ENCODE measurements around the gene RHPN2.
"Not testable (repeated sequence)": the region's sequence is repeated elsewhere in the genome, so short reads cannot be mapped to it uniquely, and the experiment has no call there.

RHPN2 gene

DNA sequence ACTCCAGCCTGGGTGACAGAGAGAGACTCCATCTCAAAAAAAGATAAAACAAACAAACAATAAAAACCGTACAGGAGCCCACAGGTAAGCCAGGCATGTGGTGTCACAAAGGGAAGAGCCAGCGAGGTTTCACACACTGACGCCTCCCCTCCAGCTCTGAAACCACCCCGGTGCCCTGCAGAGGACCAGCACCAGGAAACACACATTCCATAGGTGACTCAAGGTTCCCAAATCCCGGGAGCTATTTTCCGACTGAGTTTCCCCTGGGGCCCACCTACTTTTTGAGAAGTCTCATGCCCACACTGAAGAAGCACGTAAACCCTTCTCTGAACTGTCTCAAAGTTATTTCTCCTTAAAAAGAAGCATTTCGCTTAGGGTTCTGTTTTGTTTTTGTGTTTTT is 40.3 kb downstream of the RHPN2 start:
- TF ChIP-seq, protein P1, sequence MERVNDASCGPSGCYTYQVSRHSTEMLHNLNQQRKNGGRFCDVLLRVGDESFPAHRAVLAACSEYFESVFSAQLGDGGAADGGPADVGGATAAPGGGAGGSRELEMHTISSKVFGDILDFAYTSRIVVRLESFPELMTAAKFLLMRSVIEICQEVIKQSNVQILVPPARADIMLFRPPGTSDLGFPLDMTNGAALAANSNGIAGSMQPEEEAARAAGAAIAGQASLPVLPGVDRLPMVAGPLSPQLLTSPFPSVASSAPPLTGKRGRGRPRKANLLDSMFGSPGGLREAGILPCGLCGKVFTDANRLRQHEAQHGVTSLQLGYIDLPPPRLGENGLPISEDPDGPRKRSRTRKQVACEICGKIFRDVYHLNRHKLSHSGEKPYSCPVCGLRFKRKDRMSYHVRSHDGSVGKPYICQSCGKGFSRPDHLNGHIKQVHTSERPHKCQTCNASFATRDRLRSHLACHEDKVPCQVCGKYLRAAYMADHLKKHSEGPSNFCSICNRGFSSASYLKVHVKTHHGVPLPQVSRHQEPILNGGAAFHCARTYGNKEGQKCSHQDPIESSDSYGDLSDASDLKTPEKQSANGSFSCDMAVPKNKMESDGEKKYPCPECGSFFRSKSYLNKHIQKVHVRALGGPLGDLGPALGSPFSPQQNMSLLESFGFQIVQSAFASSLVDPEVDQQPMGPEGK (CRISPR knock-in tag; IDR thresholded peaks at IDR 0.05; ENCODE audit: borderline replicate concordance), result no peak
- TF ChIP-seq, protein P2, sequence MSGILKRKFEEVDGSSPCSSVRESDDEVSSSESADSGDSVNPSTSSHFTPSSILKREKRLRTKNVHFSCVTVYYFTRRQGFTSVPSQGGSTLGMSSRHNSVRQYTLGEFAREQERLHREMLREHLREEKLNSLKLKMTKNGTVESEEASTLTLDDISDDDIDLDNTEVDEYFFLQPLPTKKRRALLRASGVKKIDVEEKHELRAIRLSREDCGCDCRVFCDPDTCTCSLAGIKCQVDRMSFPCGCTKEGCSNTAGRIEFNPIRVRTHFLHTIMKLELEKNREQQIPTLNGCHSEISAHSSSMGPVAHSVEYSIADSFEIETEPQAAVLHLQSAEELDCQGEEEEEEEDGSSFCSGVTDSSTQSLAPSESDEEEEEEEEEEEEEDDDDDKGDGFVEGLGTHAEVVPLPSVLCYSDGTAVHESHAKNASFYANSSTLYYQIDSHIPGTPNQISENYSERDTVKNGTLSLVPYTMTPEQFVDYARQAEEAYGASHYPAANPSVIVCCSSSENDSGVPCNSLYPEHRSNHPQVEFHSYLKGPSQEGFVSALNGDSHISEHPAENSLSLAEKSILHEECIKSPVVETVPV (CRISPR knock-in tag; IDR thresholded peaks at IDR 0.05), result no peak
- no peak for TF ChIP-seq ISL1 (CRISPR knock-in tag; IDR thresholded peaks at IDR 0.05)
- no peak for TF ChIP-seq ZFP30 (CRISPR knock-in tag; IDR thresholded peaks at IDR 0.05)
- no peak for TF ChIP-seq PPARA (CRISPR knock-in tag; IDR thresholded peaks at IDR 0.05; ENCODE audit: borderline replicate concordance)
- TF ChIP-seq OSR1 (CRISPR knock-in tag; IDR thresholded peaks at IDR 0.05), result no peak
- TF ChIP-seq, protein P3, sequence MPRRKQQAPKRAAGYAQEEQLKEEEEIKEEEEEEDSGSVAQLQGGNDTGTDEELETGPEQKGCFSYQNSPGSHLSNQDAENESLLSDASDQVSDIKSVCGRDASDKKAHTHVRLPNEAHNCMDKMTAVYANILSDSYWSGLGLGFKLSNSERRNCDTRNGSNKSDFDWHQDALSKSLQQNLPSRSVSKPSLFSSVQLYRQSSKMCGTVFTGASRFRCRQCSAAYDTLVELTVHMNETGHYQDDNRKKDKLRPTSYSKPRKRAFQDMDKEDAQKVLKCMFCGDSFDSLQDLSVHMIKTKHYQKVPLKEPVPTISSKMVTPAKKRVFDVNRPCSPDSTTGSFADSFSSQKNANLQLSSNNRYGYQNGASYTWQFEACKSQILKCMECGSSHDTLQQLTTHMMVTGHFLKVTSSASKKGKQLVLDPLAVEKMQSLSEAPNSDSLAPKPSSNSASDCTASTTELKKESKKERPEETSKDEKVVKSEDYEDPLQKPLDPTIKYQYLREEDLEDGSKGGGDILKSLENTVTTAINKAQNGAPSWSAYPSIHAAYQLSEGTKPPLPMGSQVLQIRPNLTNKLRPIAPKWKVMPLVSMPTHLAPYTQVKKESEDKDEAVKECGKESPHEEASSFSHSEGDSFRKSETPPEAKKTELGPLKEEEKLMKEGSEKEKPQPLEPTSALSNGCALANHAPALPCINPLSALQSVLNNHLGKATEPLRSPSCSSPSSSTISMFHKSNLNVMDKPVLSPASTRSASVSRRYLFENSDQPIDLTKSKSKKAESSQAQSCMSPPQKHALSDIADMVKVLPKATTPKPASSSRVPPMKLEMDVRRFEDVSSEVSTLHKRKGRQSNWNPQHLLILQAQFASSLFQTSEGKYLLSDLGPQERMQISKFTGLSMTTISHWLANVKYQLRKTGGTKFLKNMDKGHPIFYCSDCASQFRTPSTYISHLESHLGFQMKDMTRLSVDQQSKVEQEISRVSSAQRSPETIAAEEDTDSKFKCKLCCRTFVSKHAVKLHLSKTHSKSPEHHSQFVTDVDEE (CRISPR knock-in tag; IDR thresholded peaks at IDR 0.05), result no peak
- no peak for TF ChIP-seq TCF4 (CRISPR knock-in tag; IDR thresholded peaks at IDR 0.05; ENCODE audit: borderline replicate concordance)
- no peak for TF ChIP-seq ARNTL (CRISPR knock-in tag; IDR thresholded peaks at IDR 0.05; ENCODE audit: borderline replicate concordance, low read depth)
- TF ChIP-seq BACH2 (CRISPR knock-in tag; IDR thresholded peaks at IDR 0.05; ENCODE audit: borderline replicate concordance), result no peak
- no peak for TF ChIP-seq ZNF70 (CRISPR knock-in tag; IDR thresholded peaks at IDR 0.05)
- TF ChIP-seq, protein P4, sequence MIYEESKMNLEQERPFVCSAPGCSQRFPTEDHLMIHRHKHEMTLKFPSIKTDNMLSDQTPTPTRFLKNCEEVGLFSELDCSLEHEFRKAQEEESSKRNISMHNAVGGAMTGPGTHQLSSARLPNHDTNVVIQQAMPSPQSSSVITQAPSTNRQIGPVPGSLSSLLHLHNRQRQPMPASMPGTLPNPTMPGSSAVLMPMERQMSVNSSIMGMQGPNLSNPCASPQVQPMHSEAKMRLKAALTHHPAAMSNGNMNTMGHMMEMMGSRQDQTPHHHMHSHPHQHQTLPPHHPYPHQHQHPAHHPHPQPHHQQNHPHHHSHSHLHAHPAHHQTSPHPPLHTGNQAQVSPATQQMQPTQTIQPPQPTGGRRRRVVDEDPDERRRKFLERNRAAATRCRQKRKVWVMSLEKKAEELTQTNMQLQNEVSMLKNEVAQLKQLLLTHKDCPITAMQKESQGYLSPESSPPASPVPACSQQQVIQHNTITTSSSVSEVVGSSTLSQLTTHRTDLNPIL (CRISPR knock-in tag; IDR thresholded peaks at IDR 0.05; ENCODE audit: low read depth), result no peak
- TF ChIP-seq ZNF8 (CRISPR knock-in tag; IDR thresholded peaks at IDR 0.05), result no peak
- no peak for TF ChIP-seq CSDC2 (CRISPR knock-in tag; IDR thresholded peaks at IDR 0.05)
- no peak for TF ChIP-seq RARB (CRISPR knock-in tag; IDR thresholded peaks at IDR 0.05)
- TF ChIP-seq TOX (CRISPR knock-in tag; IDR thresholded peaks at IDR 0.05; ENCODE audit: borderline replicate concordance), result no peak
- no peak for TF ChIP-seq ZC3H10 (CRISPR knock-in tag; IDR thresholded peaks at IDR 0.05)
- ATAC-seq, result no peak

DNA sequence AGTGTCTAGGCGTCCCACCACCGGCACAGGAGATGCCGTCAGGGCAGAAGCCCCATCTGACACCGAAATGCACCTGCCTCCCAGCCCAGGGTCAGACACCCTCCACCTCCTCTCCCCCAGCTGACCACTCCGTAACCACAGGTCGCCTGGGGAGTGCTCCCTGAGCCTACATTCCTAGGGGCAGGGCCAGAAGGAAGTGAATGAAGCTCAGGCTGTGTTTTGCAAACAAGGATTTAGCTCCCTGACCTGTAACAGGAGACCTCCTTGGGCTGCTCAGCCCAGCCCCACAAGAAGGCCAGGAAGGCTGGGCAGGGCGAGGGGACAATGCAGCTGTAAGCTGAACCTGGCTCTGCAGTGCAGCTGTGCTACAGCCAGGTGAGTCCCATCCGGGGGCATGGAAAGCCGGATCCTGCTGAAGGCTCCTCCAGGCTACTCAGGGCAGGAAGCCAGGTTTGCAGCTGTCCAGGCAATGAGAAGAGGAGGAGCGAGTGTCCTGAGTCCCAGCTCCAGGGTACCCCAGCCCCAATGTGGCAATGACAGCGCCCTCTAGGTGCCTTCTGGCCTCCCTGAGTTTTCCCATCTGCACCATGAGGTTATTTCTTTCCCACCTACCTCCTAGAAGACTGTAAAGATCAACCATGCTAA is 42.1 kb downstream of the RHPN2 start:
- TF ChIP-seq, protein P3 (CRISPR knock-in tag; IDR thresholded peaks at IDR 0.05), result no peak
- TF ChIP-seq OSR1 (CRISPR knock-in tag; IDR thresholded peaks at IDR 0.05) (no peak), ARNTL (CRISPR knock-in tag; IDR thresholded peaks at IDR 0.05; ENCODE audit: borderline replicate concordance, low read depth) (no peak), ZFP30 (CRISPR knock-in tag; IDR thresholded peaks at IDR 0.05) (no peak), TCF4 (CRISPR knock-in tag; IDR thresholded peaks at IDR 0.05; ENCODE audit: borderline replicate concordance) (no peak), ISL1 (CRISPR knock-in tag; IDR thresholded peaks at IDR 0.05) (no peak), ZNF70 (CRISPR knock-in tag; IDR thresholded peaks at IDR 0.05) (no peak), ZNF8 (CRISPR knock-in tag; IDR thresholded peaks at IDR 0.05) (no peak), RARB (CRISPR knock-in tag; IDR thresholded peaks at IDR 0.05) (no peak), ZNF565 (CRISPR knock-in tag; conservative IDR thresholded peaks at IDR 0.05; ENCODE audit: low read depth) (no peak), ZC3H10 (CRISPR knock-in tag; IDR thresholded peaks at IDR 0.05) (no peak)
- TF ChIP-seq, protein P2 (CRISPR knock-in tag; IDR thresholded peaks at IDR 0.05), result no peak
- TF ChIP-seq, protein P4 (CRISPR knock-in tag; IDR thresholded peaks at IDR 0.05; ENCODE audit: low read depth), result no peak
- TF ChIP-seq, protein P1 (CRISPR knock-in tag; IDR thresholded peaks at IDR 0.05; ENCODE audit: borderline replicate concordance), result no peak
- ATAC-seq, result no peak

DNA sequence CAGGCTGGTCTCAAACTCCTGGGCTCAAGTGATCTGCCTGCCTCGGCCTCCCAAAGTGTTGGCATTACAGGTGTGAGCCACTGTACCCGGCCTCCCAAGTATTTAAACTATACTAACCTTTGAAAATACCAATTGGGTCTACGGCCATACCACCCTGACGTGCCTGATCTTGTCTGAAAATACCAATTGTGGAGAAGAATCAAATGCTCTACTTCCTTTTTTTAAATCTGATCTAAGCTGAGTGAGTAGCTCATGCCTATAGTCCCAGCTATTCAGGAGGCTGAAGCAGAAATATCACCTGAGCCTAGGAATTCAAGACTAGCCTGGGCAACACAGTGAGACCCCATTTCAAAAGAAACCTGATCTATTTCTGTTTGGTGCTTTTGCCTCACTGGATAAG is 53.8 kb downstream of the RHPN2 start:
- not testable (repeated sequence) for ATAC-seq

All from SK-N-SH treated with all-trans-retinoic acid at 6 μM for 48 hours (cell line).